IPS-18c (cell line): Measurements from ENCODE around the gene GALNT16.

Experiments used
- H3K4me3 ChIP-seq: 2 replicates; pipeline ENCODE4 v1.7.0; 2013; ENCODE audit warnings: low read depth, mild to moderate bottlenecking, low read length, moderate library complexity; ENCODE audit not compliant: insufficient read depth
- H3K9me3 ChIP-seq: one replicate; pipeline ENCODE4 v1.6.1; 2013; ENCODE audit warnings: mild to moderate bottlenecking, low read length, moderate library complexity; ENCODE audit not compliant: control insufficient read depth, insufficient read depth

GALNT16 gene

GRCh38 chr14:69247676-69248440 is 12.1 kb upstream of the GALNT16 start:
- H3K9me3 ChIP-seq = peaks cover 2% of the 10 kb centered on the region
- H3K4me3 ChIP-seq = no peak overlapping the region

DNA sequence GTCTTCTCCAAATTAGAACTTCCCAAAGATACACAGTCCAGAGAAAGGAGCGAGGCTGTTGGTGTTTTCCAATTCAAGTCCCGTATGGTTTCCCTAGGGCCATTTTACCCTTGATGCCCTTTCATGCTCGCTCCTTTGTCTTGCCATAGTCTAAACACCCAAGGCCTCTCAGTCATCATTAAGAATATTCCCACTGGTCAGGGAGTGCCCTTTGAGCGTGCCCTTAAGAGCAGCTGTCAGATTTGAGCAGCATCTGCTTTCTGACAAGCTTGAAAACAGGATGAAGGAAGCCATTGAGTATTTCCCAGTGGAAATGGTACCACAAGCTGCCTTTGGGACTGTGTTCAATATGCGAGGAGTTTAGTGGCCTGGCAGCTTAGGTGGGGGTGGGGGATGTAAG is 10.4 kb upstream of the GALNT16 start:
- Histone ChIP-seq H3K9me3 (peaks cover 2% of the 10 kb centered on the region), H3K4me3 (no peak overlapping the region)

DNA sequence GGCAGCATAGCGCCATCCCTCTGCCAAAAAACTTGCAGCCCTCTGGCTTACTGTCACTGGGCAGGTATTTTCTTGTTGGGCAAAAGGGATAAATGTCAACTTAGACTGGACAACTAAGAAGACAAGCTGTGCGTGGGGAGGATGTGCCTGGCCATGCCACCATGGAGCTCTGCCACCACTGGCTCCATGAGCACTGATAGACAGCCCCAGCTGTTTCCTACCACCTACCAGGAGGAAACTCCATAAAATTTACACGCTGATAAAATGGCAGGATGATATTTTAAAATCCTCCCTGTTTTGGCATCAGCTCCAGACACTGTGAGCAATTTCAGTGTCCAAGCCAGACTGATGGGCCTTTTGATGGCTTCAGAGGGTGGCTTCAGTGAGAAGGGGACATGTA is 7.1 kb upstream of the GALNT16 start:
- H3K9me3 ChIP-seq = peaks cover 2% of the 10 kb centered on the region
- H3K4me3 ChIP-seq = no peak overlapping the region

DNA sequence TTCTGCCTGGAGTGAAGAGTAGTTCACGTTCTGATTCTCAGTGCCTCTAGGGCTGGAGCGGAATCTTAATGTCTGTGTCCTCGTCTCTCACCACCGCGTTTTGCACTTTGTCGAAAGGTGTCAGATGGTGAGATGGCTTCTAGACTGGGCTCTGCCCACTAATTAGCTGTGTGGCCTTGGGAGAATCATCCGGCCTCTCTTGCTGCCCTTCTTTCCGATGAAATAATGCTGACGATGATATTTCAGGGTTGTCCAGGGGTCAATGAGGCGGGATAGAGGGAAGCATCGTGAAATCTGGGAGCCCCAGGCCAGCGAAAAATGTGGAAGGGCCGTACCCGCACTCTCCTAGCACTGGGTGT is 811 bp upstream of the GALNT16 start:
- no peaks in the 10 kb centered on the region for H3K9me3 ChIP-seq
- peak overlapping the region; percentile 71 for H3K4me3 ChIP-seq

DNA sequence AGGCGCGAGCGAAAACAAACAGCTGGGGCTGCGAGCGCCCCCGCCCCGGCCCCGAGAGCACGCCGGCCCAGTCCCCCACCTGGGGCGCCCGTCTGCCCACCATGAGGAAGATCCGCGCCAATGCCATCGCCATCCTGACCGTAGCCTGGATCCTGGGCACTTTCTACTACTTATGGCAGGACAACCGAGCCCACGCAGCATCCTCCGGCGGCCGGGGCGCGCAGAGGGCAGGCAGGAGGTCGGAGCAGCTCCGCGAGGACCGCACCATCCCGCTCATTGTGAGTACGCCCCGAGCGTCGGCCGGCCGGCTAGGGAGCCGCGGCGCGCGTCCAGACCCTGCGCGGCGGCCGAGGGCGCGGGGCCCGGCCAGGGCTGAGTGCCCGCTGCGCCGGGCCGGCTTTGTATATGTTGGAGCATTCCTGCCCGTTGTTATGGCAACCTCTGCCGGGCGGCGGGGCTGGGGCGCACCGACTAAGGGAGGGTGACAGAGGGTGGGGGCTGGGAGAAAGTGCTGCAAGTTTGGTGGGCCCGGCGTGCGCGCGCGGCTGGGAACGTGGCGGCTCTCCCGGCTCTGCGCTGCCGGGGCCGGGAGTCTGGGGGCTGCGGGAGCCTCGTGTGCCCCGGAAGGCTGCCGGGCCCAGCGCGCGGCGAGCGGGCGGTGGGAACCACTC is 367 bp downstream of the GALNT16 start:
- peak overlapping the region; percentile 71 for H3K4me3 ChIP-seq
- no peaks in the 10 kb centered on the region for H3K9me3 ChIP-seq

GRCh38 chr14:69260861-69261564 is 1.1 kb downstream of the GALNT16 start:
- H3K4me3 ChIP-seq = peak overlapping the region; percentile 71

GRCh38 chr14:69261761-69262331 is 1.9 kb downstream of the GALNT16 start:
- Histone ChIP-seq H3K4me3 (peak overlapping the region; percentile 71; the same call in 1 of the 2 replicates), H3K9me3 (no peaks in the 10 kb centered on the region)

More at GRCh38 chr14:69260861-69261564, 1.1 kb downstream of the GALNT16 start:
- no peaks in the 10 kb centered on the region for H3K9me3 ChIP-seq

DNA sequence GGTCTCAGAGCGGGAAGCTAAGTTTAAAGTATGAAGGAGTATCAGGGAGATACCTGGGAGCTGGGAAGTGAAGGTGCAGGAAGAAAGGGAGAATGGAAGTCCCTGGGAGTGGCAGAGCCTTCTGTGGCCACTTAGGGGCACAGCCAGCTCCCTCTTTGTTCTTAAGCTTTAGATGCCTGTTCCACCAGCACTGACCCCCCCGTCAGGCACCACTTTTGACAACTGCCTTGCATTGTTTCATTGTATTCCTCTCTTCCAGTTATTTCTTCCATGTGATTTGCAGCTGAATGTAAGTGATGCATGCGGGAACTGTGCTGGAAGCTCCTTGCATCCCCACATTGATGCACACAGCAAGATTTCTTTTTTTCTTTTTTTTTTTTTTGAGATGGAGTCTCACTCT is 2.6 kb downstream of the GALNT16 start:
- H3K4me3 ChIP-seq = no peak overlapping the region
- no peaks in the 10 kb centered on the region for H3K9me3 ChIP-seq

GRCh38 chr14:69263364-69263763 is 3.4 kb downstream of the GALNT16 start:
- Histone ChIP-seq H3K4me3 (no peak overlapping the region), H3K9me3 (no peaks in the 10 kb centered on the region)

- Histone ChIP-seq H3K9me3 (no peaks in the 10 kb centered on the region), H3K4me3 (no peak overlapping the region)
Observed at GRCh38 chr14:69263771-69264170, 3.8 kb downstream of the GALNT16 start.

- no peak overlapping the region for H3K4me3 ChIP-seq
- H3K9me3 ChIP-seq = no peaks in the 10 kb centered on the region
Observed at GRCh38 chr14:69266572-69267345, 6.8 kb downstream of the GALNT16 start.

DNA sequence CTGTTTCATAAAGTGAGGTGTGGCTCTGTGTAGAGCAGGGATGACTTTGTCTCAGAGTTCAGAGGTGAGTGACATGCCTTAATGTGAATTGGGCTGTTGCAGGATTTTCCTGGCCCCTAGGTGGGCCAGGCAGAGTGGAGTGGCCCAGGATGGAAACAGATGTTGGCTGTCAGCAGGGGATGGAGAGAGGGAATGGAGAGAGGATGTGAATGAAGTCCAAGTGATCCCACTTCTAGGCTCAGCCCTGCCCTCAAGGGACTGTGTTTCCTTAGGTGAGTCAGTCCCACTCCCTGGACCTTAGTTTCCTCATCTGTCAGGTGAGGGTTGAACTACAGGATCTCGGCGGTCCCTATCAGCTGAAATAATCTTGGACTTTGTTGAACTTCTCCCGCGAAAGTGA is 7.5 kb downstream of the GALNT16 start:
- H3K9me3 ChIP-seq = no peaks in the 10 kb centered on the region
- H3K4me3 ChIP-seq = no peak overlapping the region

- no peaks in the 10 kb centered on the region for H3K9me3 ChIP-seq
- no peak overlapping the region for H3K4me3 ChIP-seq
Observed at GRCh38 chr14:69268223-69268622, 8.3 kb downstream of the GALNT16 start.

DNA sequence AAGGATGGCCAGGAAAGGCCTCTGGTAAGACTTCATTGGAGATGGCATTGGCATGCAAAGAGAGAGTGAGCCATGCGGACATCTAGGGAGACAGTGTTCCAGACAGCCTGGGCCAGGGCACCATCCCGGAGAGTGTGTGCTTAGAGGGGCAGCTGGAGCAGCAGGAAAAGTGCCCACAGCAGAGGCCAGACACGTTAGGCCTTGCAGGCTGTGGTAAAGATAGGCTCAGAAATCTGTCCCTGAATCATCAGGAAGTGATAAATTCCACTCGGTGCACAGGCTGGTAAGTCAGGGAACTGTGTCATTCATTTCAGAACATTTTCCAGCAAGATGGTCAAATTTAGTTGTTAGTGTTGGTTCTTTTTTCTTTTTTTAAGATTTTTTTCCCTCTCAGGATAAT is 8.8 kb downstream of the GALNT16 start:
- H3K4me3 ChIP-seq = no peak overlapping the region
- H3K9me3 ChIP-seq = no peaks in the 10 kb centered on the region

DNA sequence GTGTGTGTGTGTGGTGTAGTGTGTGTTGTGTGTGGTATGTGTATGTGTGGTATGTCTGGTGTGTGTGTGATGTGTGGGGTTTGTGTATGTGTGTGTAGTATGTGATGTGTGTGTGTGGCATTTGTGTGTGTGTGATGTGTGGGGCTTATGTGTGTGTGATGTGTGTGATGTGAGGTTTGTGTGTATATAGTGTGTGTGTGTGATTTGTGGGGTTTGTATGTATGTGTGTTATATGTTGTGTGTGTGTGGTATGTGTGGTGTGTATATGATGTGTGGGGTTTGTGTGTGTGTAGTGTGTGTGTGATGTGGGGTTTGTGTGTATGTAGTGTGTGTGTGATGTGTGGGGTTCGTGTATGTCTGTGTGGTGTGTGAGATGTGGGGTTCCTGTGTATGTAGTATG is 9.4 kb downstream of the GALNT16 start:
- Histone ChIP-seq H3K4me3 (no peak overlapping the region), H3K9me3 (no peaks in the 10 kb centered on the region)

- no peak overlapping the region for H3K4me3 ChIP-seq
- no peaks in the 10 kb centered on the region for H3K9me3 ChIP-seq
Observed at GRCh38 chr14:69270097-69270496, 10.1 kb downstream of the GALNT16 start.
